HepG2 (cell line): ENCODE measurements around the gene WSCD2. TPM values are rescaled to one million over a fixed set of nuclear protein-coding genes. Genes with fewer than 3 reads are reported as not detected.

Experiments
- CBX1 ChIP-seq: IDR thresholded peaks from one replicate; pipeline ENCODE4 v1.6.1; 2016; ENCODE audit warnings: antibody characterized with exemption, low read depth
- FOXJ3 ChIP-seq: sonication (generic); formaldehyde crosslinking; IDR thresholded peaks from 2 replicates; pipeline ENCODE4 v1.4.0; 2020; ENCODE audit warnings: missing genetic modification reagents, mild to moderate bottlenecking, borderline replicate concordance
- GATAD2A ChIP-seq: IDR thresholded peaks from 2 replicates; pipeline ENCODE4 v1.6.1; 2016
- KDM5A ChIP-seq: fragments of 200-600 bp; sonication (generic); IDR thresholded peaks from 2 replicates; pipeline ENCODE4 v1.7.0; 2018; ENCODE audit warnings: antibody characterized with exemption, mild to moderate bottlenecking, low read length, borderline replicate concordance
- KDM6A ChIP-seq: IDR thresholded peaks from 2 replicates; pipeline ENCODE4 v1.6.1; 2016; ENCODE audit warnings: low read depth
- MEIS1 ChIP-seq: sonication (generic); formaldehyde crosslinking; IDR thresholded peaks from 2 replicates; pipeline ENCODE4 v1.9.0; 2021; ENCODE audit warnings: mild to moderate bottlenecking, missing genetic modification reagents, moderate library complexity, borderline replicate concordance
- MIER2 ChIP-seq: IDR thresholded peaks from 2 replicates; pipeline ENCODE4 v1.6.1; 2016; ENCODE audit warnings: missing biosample characterization, missing genetic modification reagents
- PAX8 ChIP-seq: sonication (generic); formaldehyde crosslinking; IDR thresholded peaks from 2 replicates; pipeline ENCODE4 v1.8.0; 2022; ENCODE audit warnings: mild to moderate bottlenecking, missing genetic modification reagents, borderline replicate concordance
- SP140L ChIP-seq: sonication (generic); formaldehyde crosslinking; IDR thresholded peaks from 2 replicates; pipeline ENCODE4 v1.4.0; 2020; ENCODE audit warnings: missing genetic modification reagents, borderline replicate concordance
- SRSF4 ChIP-seq: fragments of 200-400 bp; formaldehyde crosslinking; IDR thresholded peaks from one replicate; pipeline ENCODE4 v1.6.1; 2018; ENCODE audit warnings: mild to moderate bottlenecking, low read depth, low read length, moderate library complexity; ENCODE audit not compliant: poor library complexity, severe bottlenecking
- UBTF ChIP-seq: sonication (generic); formaldehyde crosslinking; IDR thresholded peaks from 2 replicates; pipeline ENCODE4 v1.4.0; 2020; ENCODE audit warnings: mild to moderate bottlenecking, missing genetic modification reagents
- ZMYM3 ChIP-seq: sonication (generic); formaldehyde crosslinking; IDR thresholded peaks from 2 replicates; pipeline ENCODE4 v1.5.1; 2020; ENCODE audit warnings: mild to moderate bottlenecking, missing genetic modification reagents
- ZNF460 ChIP-seq: sonication (generic); formaldehyde crosslinking; IDR thresholded peaks from 2 replicates; pipeline ENCODE4 v1.5.1; 2020; ENCODE audit warnings: missing genetic modification reagents, mild to moderate bottlenecking, borderline replicate concordance
- ZNF652 ChIP-seq: IDR thresholded peaks from 2 replicates; pipeline ENCODE4 v1.6.1; 2016; ENCODE audit warnings: low read depth, borderline replicate concordance
- ZNF784 ChIP-seq: sonication (generic); formaldehyde crosslinking; IDR thresholded peaks from 2 replicates; pipeline ENCODE4 v1.5.1; 2020; ENCODE audit warnings: missing genetic modification reagents, mild to moderate bottlenecking, borderline replicate concordance
- polyA plus RNA-seq, 8 experiments: library from polyadenylated mRNA; depleted of rRNA in 3 of 8; stranded (reverse) in 7 of 8; unstranded in 1 of 8; fragments of >200 nt; fragmentation: Illumina TruSeq in 4 of 8; extraction: Trizol in 4 of 8; gene quantifications; 2 replicates each; pipeline versions ENCODE4 v1.2.1 to v1.2.3, GENCODE V29; 2011 to 2016; ENCODE audit warnings: low read depth in 4 of 8, missing spikeins in 1 of 8, mixed read lengths in 1 of 8; ENCODE audit not compliant: insufficient read depth in 1 of 8
- total RNA-seq, 5 experiments: library from RNA; depleted of rRNA; stranded (reverse); fragments of >200 nt; fragmentation: Illumina TruSeq; extraction: Trizol; gene quantifications; 2 replicates each; pipeline ENCODE4 v1.2.3, GENCODE V29; 2016; ENCODE audit warnings: low read depth in 1 of 5
- TF ChIP-seq, protein P1 (sequence below): sonication (generic); formaldehyde crosslinking; IDR thresholded peaks from 2 replicates; pipeline ENCODE4 v1.4.0; 2020; ENCODE audit warnings: missing genetic modification reagents
- TF ChIP-seq, protein P2 (sequence below): sonication (generic); IDR thresholded peaks from 2 replicates; pipeline ENCODE4 v1.6.1; 2016; ENCODE audit warnings: low read depth, borderline replicate concordance
- TF ChIP-seq, protein P3 (sequence below): sonication (generic); formaldehyde crosslinking; conservative IDR thresholded peaks from 2 replicates; pipeline ENCODE4 v1.8.1; 2023; ENCODE audit warnings: missing genetic modification reagents

Gene WSCD2
- total and polyA plus RNA-seq, 2 of the 13 experiments (the other 11 are each of a cell fraction or from before 2014, with no cell fraction given): not detected

DNA sequence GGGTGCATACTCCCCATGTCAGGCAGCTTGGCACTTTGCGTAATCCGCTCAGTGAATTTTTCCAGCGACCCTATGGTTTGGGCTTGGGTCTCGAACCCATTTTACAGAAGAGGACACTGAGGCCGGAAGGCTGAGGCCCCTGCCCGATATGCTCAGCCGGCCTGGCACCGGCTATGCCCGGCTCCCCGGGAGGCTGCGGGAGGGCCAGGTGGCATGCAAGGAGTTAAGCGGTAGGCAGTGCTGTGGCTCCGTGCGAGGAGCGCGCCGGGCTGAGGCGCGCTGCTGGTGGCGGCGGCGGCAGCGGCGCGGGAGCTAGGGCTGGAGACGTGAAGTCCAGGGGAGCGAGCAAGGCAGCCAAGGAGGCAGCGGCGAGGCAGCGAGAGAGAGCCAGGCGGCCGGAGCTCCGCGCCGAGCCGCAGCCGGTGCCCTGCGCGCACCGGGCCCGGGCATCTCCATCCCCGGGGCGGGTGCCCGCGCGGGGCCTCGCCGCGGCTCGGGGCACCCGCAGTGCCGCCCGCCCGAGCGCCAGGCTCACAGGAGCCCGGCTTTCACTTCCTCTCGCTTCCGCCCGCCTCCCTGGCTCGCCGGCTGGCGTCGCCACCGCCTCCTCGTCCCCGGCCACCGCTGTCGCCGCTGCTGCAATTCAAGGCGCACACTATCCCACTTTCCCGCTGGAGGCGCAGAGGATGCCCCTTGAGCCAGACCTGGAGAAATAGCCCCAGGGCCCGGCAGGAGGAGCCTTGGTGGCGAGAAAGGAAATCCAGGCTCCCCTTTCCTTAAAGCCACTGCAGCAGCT lies at the start of gene WSCD2 (continued):
- TF ChIP-seq, protein P1, sequence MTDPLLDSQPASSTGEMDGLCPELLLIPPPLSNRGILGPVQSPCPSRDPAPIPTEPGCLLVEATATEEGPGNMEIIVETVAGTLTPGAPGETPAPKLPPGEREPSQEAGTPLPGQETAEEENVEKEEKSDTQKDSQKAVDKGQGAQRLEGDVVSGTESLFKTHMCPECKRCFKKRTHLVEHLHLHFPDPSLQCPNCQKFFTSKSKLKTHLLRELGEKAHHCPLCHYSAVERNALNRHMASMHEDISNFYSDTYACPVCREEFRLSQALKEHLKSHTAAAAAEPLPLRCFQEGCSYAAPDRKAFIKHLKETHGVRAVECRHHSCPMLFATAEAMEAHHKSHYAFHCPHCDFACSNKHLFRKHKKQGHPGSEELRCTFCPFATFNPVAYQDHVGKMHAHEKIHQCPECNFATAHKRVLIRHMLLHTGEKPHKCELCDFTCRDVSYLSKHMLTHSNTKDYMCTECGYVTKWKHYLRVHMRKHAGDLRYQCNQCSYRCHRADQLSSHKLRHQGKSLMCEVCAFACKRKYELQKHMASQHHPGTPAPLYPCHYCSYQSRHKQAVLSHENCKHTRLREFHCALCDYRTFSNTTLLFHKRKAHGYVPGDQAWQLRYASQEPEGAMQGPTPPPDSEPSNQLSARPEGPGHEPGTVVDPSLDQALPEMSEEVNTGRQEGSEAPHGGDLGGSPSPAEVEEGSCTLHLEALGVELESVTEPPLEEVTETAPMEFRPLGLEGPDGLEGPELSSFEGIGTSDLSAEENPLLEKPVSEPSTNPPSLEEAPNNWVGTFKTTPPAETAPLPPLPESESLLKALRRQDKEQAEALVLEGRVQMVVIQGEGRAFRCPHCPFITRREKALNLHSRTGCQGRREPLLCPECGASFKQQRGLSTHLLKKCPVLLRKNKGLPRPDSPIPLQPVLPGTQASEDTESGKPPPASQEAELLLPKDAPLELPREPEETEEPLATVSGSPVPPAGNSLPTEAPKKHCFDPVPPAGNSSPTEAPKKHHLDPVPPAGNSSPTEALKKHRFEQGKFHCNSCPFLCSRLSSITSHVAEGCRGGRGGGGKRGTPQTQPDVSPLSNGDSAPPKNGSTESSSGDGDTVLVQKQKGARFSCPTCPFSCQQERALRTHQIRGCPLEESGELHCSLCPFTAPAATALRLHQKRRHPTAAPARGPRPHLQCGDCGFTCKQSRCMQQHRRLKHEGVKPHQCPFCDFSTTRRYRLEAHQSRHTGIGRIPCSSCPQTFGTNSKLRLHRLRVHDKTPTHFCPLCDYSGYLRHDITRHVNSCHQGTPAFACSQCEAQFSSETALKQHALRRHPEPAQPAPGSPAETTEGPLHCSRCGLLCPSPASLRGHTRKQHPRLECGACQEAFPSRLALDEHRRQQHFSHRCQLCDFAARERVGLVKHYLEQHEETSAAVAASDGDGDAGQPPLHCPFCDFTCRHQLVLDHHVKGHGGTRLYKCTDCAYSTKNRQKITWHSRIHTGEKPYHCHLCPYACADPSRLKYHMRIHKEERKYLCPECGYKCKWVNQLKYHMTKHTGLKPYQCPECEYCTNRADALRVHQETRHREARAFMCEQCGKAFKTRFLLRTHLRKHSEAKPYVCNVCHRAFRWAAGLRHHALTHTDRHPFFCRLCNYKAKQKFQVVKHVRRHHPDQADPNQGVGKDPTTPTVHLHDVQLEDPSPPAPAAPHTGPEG (CRISPR knock-in tag): peak; percentile 95
- TF ChIP-seq, protein P2, sequence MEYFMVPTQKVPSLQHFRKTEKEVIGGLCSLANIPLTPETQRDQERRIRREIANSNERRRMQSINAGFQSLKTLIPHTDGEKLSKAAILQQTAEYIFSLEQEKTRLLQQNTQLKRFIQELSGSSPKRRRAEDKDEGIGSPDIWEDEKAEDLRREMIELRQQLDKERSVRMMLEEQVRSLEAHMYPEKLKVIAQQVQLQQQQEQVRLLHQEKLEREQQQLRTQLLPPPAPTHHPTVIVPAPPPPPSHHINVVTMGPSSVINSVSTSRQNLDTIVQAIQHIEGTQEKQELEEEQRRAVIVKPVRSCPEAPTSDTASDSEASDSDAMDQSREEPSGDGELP: no peak
- no peak for TF ChIP-seq CBX1
- TF ChIP-seq ZNF460 (CRISPR knock-in tag): no peak
- no peak for TF ChIP-seq GATAD2A (CRISPR knock-in tag)
- no peak for TF ChIP-seq MIER2
- TF ChIP-seq SRSF4: no peak
- no peak for TF ChIP-seq KDM6A (CRISPR knock-in tag)
- TF ChIP-seq MEIS1 (CRISPR knock-in tag): no peak
- peak; percentile 32; the same call in 1 of the 2 replicates for TF ChIP-seq UBTF (CRISPR knock-in tag)
- peak; percentile 63 for TF ChIP-seq ZMYM3 (CRISPR knock-in tag)
- TF ChIP-seq SP140L: no peak
- TF ChIP-seq, protein P3, sequence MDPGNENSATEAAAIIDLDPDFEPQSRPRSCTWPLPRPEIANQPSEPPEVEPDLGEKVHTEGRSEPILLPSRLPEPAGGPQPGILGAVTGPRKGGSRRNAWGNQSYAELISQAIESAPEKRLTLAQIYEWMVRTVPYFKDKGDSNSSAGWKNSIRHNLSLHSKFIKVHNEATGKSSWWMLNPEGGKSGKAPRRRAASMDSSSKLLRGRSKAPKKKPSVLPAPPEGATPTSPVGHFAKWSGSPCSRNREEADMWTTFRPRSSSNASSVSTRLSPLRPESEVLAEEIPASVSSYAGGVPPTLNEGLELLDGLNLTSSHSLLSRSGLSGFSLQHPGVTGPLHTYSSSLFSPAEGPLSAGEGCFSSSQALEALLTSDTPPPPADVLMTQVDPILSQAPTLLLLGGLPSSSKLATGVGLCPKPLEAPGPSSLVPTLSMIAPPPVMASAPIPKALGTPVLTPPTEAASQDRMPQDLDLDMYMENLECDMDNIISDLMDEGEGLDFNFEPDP: no peak
- TF ChIP-seq ZNF652 (CRISPR knock-in tag): 0 out of 2 replicates have a peak, but pooled peaks have one; percentile 47
- TF ChIP-seq ZNF784 (CRISPR knock-in tag): no peak
- TF ChIP-seq FOXJ3: no peak
- no peak for TF ChIP-seq KDM5A
- TF ChIP-seq PAX8 (CRISPR knock-in tag): no peak
